Retinal pigment epithelial cell (primary cell): ENCODE measurements around the gene ATP5MK.
A peak's percentile ranks its signal among the peaks of the same experiment; 100 is the strongest.
"Not testable (repeated sequence)": the region's sequence is repeated elsewhere in the genome, so short reads cannot be mapped to it uniquely, and the experiment has no call there.

Source experiments
- DNase-seq: peaks from one replicate; pipeline ENCODE4 v3.0.0-alpha.2; 2010; ENCODE audit warnings: low read depth
- H3K4me3 ChIP-seq: 2 replicates; pipeline ENCODE4 v1.5.1; 2011; ENCODE audit warnings: mild to moderate bottlenecking, low read length, control low read depth, moderate library complexity
- TF ChIP-seq, protein P1 (sequence below): conservative IDR thresholded peaks from 2 replicates; pipeline ENCODE4 v1.5.1; 2011; ENCODE audit warnings: low read depth, low read length, control low read depth, inconsistent platforms

Gene ATP5MK

GRCh38 chr10:103423748-103424147 lies 27.5 kb upstream of the ATP5MK start:
- no peak for DNase-seq
- TF ChIP-seq, protein P1, sequence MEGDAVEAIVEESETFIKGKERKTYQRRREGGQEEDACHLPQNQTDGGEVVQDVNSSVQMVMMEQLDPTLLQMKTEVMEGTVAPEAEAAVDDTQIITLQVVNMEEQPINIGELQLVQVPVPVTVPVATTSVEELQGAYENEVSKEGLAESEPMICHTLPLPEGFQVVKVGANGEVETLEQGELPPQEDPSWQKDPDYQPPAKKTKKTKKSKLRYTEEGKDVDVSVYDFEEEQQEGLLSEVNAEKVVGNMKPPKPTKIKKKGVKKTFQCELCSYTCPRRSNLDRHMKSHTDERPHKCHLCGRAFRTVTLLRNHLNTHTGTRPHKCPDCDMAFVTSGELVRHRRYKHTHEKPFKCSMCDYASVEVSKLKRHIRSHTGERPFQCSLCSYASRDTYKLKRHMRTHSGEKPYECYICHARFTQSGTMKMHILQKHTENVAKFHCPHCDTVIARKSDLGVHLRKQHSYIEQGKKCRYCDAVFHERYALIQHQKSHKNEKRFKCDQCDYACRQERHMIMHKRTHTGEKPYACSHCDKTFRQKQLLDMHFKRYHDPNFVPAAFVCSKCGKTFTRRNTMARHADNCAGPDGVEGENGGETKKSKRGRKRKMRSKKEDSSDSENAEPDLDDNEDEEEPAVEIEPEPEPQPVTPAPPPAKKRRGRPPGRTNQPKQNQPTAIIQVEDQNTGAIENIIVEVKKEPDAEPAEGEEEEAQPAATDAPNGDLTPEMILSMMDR = no peak
- no peak overlapping the region for H3K4me3 ChIP-seq

DNA sequence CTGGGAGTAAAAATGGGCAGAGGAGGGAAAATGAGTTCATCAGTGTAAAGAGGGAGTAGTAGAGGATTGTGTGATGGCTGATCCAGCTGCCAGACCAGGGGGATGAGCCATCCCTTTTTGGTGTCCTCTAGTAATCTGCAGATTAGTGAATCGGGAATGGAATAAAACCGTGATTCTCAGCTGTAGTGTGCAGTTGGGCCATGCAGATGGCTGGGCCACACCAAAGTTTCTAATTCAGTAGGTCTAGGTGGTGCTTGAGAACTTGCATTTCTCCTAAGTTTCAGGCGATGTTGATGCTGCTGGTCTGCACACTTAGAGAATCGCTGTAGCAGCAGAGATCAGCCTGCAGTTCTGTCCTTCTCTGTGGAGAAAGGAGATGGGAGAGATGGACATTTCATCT lies 22.8 kb upstream of the ATP5MK start:
- no peak for DNase-seq
- TF ChIP-seq, protein P1 = no peak
- no peak overlapping the region for H3K4me3 ChIP-seq

DNA sequence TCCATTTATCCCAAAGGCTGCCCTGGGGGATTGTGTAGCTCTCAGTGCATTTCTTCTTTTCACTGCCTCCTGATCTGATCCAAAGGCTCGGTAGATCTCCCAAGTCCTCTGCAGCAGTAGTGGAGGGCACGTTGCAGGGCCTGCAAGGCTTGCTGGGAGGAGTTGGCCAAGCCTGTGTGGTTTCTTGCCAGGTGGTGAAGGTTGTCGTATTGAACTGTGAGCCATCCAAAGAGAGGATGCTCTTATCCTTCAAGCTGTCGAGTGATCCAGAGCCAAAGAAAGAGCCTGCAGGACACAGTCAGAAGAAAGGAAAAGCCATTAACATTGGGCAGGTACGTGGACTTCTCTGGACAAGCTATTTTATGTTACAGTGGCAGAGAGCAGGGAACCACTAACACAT lies 21.3 kb upstream of the ATP5MK start:
- TF ChIP-seq, protein P1 = no peak
- no peak for DNase-seq

DNA sequence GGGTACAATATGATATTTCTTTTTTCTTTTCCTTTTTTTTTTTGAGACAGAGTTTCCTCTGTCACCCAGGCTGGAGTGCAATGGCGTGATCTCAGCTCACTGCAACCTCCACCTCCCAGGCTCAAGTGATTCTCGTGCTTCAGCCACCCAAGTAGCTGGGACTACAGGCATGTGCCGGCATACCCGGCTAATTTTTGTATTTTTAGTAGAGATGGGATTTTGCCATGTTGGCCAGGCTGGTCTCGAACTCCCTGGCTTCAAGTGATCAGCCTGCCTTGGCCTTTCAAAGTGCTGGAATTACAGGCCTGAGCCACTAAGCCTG lies 20.8 kb upstream of the ATP5MK start:
- not testable (repeated sequence) for DNase-seq, H3K4me3 ChIP-seq

More for the DNA sequence above, 21.3 kb upstream of the ATP5MK start:
- H3K4me3 ChIP-seq = no peak overlapping the region

- H3K4me3 ChIP-seq = no peak overlapping the region
- DNase-seq = no peak
- TF ChIP-seq, protein P1 = peak; percentile 60
These were observed 20.3 kb upstream of the ATP5MK start for GRCh38 chr10:103416436-103417147.

GRCh38 chr10:103415581-103415980 lies 19.3 kb upstream of the ATP5MK start:
- TF ChIP-seq, protein P1 = no peak
- no peak for DNase-seq
- no peak overlapping the region for H3K4me3 ChIP-seq

DNA sequence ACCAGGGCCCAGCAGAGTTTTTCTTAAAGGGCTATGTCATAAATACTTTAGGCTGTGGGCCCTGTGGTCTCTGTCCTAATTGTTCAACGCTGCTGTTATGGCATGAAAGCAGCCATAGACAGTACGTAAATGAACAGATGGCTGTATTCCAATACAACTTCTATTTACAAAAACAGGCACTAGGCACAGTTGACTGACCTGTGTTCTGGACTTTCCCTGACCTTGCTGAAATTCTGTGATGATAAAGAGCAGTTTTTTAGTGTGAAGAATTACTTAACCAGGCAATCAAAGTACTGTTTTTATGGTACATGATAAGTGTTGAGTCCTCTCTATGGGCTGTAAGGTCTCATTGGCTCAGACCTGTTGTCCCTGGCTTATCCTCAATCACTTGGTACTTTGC lies 17.3 kb upstream of the ATP5MK start:
- TF ChIP-seq, protein P1 = no peak
- no peak for DNase-seq
- no peak overlapping the region for H3K4me3 ChIP-seq
